GM18498 (cell line): ENCODE measurements around the gene NXPH4.

ENCODE experiments used
- ATAC-seq: cut with Tn5 transposase; IDR thresholded peaks from one replicate; pipeline ENCODE4 v1.9.1; 2021; ENCODE audit warnings: mild to moderate bottlenecking, moderate library complexity; ENCODE audit not compliant: unreplicated experiment

Gene NXPH4

DNA sequence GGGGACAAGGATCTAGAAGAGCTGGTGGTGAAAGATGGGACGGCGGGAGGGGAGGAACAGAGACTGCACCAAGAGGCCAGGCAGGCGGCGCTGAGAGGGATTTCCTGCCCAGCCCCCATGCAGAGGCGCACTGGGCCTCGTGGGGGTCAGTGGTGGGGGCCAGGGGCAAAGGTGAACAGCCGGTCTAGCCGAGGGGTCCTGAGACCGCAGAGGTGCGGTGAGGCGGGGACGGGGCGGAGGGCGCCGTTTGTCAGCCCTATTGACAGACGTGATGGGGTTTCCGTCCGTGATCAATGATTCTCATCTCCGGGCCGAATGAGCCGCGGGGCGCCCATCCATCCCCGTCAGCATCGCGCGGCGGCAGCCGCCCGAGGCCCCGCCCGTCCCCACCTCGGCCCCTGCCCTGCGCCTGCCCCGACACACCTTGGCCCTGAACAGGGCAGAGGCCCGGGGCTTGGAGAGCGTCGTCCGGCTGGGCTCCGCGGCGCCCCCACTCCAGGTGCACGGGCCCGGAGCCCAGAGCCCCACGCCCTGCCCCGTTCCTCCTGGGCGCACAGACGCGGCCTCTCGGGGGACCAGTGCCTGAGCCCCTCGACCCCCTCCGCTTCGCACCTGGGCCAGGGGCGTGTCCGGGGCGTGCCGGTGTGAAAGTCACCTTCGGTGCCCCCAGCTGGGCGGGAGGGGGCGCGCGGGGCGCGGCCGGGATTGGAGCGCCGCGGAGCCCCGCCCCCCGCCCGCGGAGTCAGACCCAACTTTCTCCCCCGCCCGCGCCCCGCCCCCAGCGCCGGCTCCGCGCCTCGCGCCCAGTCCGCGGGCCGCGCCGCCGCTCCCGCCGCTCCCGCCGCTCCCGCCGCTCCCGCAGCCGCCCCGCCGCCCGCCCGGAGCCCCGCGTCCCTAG is at the start of gene NXPH4:
Gene NXPH4, plus strand, starts transcription at position 781 of the 898 bp plus-strand sequence. CDS start 176 bp downstream, outside the sequence.
- ATAC-seq, result no peak

DNA sequence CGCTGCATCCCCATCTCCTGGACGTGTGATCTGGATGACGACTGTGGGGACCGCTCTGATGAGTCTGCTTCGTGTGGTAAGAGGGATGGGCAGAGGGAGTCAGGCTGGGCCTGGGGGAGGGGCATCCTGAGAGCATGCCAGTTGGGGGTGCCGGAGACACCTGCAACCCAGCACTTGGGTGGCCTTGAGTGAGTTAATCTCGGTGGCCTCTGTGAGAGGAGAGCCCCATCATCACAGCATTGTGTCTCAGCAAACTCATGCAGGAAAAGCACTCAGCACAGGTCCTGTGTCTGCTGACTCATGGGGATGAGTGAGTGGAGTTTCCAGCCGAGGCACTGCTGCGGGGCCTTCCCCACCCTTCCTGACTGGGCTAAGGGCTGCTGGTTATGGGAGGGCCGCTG is 49.6 kb upstream of the NXPH4 start:
- ATAC-seq, result no peak

DNA sequence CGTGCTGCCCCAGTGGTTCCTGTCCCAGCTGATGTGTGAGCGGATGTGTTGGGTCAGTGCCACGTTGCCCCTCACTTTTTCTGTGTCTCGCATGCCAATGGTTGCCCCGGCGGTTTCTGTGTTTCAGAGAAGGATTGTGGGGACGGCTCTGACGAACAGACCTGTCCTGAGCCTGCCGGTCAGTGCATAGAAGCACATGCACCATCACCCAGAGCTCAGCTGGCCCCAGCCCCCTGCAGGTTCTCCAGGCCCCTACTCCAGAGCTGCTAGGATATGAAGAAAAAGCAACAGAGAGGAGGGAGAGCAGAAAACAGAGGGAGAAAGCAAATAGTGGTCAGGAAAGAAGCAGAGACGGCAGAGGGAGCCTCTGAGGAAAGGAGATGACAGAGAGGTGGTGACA is 48.5 kb upstream of the NXPH4 start:
- ATAC-seq, result no peak

DNA sequence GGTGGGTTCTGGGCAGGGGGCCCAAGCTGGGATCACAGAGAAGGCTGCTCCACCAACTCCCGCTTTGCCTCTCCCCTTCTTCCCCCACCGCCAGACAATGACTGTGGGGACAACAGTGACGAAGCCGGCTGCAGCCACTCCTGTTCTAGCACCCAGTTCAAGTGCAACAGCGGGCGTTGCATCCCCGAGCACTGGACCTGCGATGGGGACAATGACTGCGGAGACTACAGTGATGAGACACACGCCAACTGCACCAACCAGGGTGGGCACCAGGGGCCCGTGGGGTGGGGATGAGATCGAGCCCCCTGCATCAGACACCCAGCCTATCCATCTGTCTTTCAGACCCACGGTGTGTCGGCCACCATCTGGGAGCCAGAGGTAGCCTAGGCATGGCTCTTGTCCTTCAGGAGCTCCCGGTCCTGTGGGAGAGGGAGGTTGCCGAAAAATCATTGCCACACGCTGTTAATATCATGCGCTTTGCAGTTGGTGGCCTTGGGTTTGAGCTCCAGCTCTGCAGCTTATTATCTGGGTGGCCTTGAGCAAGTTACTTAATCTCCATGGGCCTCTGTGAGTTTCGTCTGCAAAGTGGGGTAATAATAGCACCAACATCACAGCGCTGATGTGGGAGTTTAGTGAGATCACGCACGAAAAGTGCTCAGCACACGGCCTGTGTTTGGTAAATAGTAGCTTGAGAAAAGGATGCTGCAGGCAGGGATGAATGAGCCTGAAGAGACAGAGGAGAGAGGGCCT is 47.4 kb upstream of the NXPH4 start:
- ATAC-seq, result no peak

DNA sequence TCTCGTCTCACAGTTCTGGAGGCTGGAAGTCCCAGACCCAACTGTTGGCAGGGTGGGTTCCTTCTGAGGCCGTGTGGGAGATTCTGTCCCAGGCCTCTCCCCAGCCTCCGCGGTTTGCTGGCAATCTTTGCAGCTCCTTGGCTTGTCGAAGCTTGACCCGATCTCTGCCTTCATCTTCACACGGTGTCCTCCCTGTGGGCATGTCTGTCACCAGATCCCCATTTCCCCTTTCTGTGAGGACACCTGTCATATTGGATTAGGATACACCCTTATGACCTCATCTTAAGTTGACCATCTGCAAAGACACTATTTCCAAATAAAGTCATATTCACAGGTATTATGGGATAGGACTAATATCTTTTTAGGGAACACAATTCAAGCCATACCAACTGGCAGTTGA is 46.6 kb upstream of the NXPH4 start:
- no peak for ATAC-seq

DNA sequence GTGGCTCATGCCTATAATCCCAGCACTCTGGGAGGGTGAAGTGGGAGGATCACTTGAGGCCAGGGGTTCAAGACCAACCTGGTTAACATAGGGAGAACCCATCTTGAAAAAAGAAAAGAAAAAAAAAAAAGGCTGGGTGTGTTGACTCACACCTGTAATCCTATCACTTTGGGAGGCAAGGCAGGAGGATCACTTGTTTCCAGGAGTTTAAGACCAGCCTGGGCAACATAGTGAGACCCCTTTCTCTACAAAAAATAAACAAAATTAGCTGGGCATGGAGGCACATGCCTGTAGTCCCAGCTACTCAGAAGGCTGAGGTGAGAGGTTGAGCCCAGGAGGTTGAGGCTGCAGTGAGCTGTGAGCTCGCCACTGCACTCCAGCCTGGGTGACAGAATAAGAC is 46.2 kb upstream of the NXPH4 start:
- no peak for ATAC-seq

DNA sequence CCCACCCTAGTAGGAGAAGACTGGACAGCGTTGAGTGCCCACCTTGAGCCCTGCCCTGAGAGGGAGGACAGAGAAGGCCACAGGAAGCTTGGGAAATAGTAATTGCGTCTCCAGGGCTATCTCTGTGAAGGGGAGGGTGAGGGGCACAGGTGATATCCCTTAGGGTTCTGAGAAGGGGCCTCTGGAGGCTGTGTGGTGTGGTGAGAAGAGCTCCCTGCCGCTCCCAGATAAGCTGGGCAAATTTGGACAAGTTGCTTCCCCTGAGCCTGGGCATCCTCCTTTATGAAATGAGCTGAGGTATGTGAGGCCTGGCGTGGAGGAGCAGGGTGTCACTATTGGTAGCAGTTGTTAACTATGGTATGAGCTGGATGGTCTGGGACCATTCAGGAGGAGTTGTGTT is 45.7 kb upstream of the NXPH4 start:
- no peak for ATAC-seq

DNA sequence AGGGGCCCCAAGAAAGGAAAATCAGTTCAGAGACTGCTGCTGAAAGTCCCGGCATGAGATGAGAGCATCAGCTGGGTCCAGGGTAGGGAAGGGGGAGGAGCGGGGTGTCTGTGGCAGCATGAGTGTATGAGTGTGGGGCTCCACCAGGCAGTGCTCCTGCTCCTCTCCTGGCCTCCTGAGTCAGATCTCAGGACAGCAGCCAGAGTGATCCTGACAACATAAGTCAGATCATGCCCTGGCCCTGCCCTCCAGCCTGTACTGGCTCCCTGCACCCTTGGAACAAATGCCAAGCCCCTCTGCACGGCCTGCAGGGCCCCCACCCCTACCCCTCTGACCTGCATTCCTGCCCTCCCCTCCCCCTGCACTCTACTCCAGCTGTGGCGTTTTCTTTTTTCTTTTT is 44.9 kb upstream of the NXPH4 start:
- no peak for ATAC-seq

DNA sequence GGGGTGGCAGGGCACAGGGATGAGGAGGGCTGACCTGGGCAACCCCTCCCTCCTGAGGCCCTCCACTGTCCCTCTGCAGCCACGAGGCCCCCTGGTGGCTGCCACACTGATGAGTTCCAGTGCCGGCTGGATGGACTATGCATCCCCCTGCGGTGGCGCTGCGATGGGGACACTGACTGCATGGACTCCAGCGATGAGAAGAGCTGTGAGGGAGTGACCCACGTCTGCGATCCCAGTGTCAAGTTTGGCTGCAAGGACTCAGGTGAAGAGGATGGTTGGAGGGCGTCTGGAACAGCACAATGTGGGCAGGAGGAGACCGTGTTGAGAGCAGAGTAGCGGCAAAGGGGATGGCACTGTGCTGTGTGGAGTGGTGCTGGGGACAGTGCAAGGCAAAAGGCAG is 43.5 kb upstream of the NXPH4 start:
- no peak for ATAC-seq

DNA sequence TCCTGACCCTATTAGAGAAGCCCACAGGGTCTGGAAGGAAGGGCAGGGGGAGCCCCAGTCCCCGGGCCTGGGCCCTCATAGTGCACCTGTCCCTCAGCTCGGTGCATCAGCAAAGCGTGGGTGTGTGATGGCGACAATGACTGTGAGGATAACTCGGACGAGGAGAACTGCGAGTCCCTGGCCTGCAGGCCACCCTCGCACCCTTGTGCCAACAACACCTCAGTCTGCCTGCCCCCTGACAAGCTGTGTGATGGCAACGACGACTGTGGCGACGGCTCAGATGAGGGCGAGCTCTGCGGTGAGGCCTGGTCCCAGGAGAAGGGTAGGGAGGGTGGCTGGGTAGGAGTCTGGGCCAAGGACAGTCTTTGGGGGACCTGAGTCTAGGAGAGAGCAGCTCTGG is 42.9 kb upstream of the NXPH4 start:
- ATAC-seq, result no peak

DNA sequence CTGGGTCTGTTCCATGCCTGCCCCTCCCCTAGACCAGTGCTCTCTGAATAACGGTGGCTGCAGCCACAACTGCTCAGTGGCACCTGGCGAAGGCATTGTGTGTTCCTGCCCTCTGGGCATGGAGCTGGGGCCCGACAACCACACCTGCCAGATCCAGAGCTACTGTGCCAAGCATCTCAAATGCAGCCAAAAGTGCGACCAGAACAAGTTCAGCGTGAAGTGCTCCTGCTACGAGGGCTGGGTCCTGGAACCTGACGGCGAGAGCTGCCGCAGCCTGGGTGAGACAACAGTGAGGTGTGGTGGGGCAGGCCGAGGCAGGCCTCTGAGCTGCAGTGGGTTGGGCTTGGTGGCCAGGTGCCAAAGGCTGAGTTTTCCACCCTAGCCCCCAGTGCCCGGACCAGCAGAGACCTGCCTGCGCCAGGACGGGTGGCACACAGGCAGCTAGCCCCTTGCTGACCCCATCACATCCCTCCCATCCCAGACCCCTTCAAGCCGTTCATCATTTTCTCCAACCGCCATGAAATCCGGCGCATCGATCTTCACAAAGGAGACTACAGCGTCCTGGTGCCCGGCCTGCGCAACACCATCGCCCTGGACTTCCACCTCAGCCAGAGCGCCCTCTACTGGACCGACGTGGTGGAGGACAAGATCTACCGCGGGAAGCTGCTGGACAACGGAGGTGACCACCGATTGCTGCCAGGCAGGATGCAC is 41.0 kb upstream of the NXPH4 start:
- ATAC-seq, result no peak

DNA sequence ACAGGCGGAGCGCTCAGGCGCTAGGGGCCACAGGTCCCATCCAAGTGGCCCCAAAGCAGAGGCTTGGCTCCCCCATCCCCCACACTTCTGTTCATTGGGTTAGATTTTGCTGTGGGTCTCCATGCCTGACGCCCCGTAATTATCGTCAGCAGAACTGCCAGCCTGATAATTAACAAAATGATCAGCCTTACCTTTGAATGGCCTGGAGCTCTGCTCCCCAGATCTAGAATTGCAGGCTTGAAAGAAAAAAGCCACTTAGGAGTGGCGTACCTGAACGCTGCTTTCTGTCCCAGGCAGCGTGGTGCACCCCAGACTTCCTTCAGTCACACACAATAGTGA is 40.5 kb upstream of the NXPH4 start:
- no peak for ATAC-seq

DNA sequence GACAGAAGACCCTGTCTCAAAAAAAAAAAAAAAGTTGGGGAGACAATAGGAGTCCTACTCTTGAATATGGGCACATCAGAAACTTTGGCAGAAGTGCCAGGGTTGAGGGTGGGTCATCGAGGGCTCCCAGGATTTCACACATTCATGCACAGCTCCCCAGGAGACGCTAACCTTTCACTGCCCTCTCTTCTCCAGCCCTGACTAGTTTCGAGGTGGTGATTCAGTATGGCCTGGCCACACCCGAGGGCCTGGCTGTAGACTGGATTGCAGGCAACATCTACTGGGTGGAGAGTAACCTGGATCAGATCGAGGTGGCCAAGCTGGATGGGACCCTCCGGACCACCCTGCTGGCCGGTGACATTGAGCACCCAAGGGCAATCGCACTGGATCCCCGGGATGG is 39.7 kb upstream of the NXPH4 start:
- ATAC-seq, result no peak

DNA sequence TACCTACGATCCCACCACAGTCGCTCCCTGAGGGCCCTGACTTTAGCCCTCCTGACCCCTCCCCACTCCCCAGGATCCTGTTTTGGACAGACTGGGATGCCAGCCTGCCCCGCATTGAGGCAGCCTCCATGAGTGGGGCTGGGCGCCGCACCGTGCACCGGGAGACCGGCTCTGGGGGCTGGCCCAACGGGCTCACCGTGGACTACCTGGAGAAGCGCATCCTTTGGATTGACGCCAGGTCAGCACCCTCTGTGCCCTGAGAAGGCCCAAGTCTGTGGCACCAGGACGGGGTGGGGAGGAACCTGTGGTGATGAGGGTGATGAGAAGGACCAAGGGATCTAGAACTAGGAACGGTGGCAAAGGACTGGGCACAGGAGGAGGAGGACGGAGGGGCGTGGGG is 39.2 kb upstream of the NXPH4 start:
- ATAC-seq, result no peak

DNA sequence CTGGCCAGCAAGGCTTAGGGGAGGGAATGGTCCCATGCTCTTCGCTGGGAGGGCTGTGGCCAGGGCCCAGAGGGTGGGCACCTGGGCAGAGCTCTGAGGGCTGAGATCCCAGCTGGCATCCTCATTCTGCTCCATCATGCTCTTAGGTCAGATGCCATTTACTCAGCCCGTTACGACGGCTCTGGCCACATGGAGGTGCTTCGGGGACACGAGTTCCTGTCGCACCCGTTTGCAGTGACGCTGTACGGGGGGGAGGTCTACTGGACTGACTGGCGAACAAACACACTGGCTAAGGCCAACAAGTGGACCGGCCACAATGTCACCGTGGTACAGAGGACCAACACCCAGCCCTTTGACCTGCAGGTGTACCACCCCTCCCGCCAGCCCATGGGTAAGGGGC is 38.4 kb upstream of the NXPH4 start:
- ATAC-seq, result no peak

DNA sequence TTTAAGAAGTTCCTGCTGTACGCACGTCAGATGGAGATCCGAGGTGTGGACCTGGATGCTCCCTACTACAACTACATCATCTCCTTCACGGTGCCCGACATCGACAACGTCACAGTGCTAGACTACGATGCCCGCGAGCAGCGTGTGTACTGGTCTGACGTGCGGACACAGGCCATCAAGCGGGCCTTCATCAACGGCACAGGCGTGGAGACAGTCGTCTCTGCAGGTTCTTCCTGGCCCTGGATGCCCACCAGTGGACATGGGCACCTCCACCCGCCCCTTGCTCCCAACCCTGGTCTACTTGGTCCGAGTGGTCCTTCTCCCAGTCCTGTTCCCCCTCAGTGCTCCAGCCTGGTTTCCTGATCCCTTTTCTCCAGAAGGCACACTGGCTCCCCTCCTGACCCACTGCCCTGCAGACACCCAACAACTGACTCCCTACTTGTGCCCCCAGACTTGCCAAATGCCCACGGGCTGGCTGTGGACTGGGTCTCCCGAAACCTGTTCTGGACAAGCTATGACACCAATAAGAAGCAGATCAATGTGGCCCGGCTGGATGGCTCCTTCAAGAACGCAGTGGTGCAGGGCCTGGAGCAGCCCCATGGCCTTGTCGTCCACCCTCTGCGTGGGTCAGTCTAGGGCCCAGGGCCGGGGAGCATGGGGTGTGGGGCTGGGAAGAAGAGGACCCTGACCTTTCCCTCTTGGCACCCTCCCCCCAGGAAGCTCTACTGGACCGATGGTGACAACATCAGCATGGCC is 37.1 kb upstream of the NXPH4 start:
- no peak for ATAC-seq

DNA sequence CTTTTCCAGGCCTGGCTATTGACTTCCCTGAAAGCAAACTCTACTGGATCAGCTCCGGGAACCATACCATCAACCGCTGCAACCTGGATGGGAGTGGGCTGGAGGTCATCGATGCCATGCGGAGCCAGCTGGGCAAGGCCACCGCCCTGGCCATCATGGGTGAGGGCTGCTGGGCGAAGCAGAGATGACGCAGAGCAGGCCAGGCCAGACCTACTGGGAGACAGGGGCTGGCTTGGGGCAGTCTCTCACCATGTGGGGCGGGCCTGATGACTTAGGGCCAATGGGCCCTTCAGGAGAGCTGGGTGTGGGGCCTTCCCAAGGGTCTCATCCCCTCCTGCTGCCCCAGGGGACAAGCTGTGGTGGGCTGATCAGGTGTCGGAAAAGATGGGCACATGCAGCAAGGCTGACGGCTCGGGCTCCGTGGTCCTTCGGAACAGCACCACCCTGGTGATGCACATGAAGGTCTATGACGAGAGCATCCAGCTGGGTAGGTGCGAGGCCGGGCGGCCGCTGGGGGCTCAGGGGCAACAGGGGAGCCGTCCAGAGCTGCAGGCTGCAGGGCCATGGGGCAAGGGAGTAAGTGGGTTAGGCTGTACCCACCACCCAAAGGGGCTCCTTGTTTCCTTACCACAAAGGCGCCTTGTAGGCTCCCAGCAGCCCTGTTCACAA is 36.1 kb upstream of the NXPH4 start:
- no peak for ATAC-seq

DNA sequence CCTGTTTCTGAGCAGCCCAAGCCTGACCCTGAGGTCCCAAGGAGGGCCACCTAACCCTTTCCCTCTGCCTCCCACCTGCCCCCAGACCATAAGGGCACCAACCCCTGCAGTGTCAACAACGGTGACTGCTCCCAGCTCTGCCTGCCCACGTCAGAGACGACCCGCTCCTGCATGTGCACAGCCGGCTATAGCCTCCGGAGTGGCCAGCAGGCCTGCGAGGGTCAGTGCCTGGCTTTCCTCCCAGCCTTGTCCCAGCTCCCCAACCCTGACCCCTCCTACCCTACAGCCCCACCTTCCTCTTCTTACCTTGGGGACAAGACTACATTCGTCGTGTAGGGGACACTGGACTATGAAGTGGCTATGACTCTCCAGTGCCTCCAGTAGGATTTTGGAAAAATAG is 35.5 kb upstream of the NXPH4 start:
- no peak for ATAC-seq

DNA sequence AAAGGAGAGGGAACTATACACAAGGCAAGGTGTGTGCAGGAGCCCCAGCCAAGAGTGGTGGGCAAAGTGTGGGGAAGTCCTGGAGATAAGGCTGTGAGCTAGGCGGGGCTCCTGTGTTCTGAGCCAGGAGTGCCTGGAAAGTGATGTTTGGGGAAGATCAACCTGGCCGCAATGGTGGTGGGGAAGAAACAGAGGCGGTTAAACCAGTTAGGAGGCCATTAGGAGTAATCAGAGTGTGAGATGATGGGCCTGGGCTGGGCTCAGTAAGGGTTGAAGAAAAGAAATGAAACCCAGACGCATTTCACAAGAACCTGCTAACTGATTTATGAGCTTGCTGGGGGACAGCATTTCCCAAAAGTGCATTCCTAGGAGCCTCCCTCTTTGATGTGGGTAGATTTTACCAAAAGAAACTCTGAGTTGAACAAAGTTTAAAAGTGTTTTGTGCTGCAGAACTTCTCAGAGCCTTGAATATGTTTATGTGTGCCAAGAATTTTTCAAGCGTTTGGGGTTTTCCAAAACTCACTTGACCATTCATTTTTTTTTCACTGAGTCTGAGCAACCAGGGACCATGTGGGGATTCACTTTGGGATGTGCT is 34.9 kb upstream of the NXPH4 start:
- no peak for ATAC-seq

DNA sequence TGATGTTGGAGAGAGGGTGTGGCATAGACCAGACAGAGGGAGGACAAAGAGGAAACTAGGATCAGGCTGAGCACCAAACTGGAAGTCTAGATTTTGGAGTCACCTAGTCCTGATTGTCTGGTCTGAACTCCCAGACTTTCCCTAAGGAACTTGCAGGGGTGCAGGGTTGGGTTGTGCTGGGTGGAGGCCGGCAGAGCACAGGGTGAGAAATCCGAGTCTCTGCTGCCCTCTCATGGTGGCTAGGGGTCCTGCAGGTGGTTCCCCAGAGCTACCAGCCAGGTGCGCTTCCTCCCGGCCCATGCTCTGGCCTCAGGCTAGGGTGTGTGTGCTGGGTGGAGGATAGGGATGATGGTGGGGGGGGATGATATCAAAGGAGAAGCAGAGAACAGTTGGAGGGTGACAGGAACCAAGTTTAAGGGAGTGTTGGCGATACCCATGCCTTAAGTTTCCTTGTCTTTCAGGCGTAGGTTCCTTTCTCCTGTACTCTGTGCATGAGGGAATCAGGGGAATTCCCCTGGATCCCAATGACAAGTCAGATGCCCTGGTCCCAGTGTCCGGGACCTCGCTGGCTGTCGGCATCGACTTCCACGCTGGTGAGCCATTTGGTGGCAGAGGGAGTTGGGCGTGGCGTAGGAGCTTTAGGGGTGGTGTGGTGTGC is 33.5 kb upstream of the NXPH4 start:
- ATAC-seq, result peak; percentile 90
